Right lobe of liver (tissue), 6 donors: ENCODE results near the gene GIT2. TPM values are rescaled to one million over a fixed set of nuclear protein-coding genes. Genes with fewer than 3 reads are reported as not detected.
A peak's percentile ranks its signal among the peaks of the same experiment; 100 is the strongest.

ENCODE experiments used
- ATAC-seq, 4 donors: fragments of 200-7000 bp; cut with Tn5 transposase; one replicate each; pipeline ENCODE4 v1.9.1; 2020; ENCODE audit warnings: mild to moderate bottlenecking in 4 of 4, moderate library complexity in 4 of 4
- DNase-seq, 3 donors: peaks; one replicate each; pipeline ENCODE4 v3.0.0-alpha.2; 2020
- H3K27ac ChIP-seq, 3 donors: fragments of 200-600 bp; one replicate each; pipeline ENCODE4 v1.8.0; 2022
- H3K27me3 ChIP-seq, 2 donors: fragments of 200-600 bp; one replicate each; pipeline ENCODE4 v1.8.0; 2022
- H3K36me3 ChIP-seq, 4 donors: fragments of 200-600 bp; sonication (generic) in 1 of 4; one replicate each; pipeline versions ENCODE4 v1.5.1 to v1.8.0; 2017 to 2022; ENCODE audit warnings: control low read depth in 1 of 4
- H3K4me1 ChIP-seq, 4 donors: fragments of 200-600 bp; sonication (generic) in 1 of 4; one replicate each; pipeline versions ENCODE4 v1.5.1 to v1.8.0; 2017 to 2022; ENCODE audit warnings: control low read depth in 1 of 4
- H3K4me3 ChIP-seq, 3 donors: fragments of 200-600 bp; one replicate each; pipeline ENCODE4 v1.8.0; 2022
- H3K9me3 ChIP-seq, 4 donors: fragments of 200-600 bp; sonication (generic) in 1 of 4; one replicate each; pipeline versions ENCODE4 v1.5.1 to v1.8.0; 2017 to 2022; ENCODE audit warnings: control low read depth in 1 of 4
- CTCF ChIP-seq, 4 donors: fragments of 200-600 bp in 3 of 4; fragments of 450-650 bp in 1 of 4; IDR thresholded peaks; one replicate each; pipeline versions ENCODE4 v1.5.1 to v1.8.0; 2016 to 2022; ENCODE audit warnings: antibody characterized with exemption in 4 of 4, mild to moderate bottlenecking in 2 of 4
- POLR2A ChIP-seq: fragments of 450-650 bp; IDR thresholded peaks from one replicate; pipeline ENCODE4 v1.6.1; 2017; ENCODE audit warnings: antibody characterized with exemption, mild to moderate bottlenecking
- WGBS: methylation state at CpG from one replicate; pipeline ENCODE4 v1.1.6; 2018; ENCODE audit warnings: low coverage, low lambda C conversion rate; ENCODE audit not compliant: insufficient coverage; ENCODE audit errors: missing lambda C conversion rate; 5-methylcytosine and 5-hydroxymethylcytosine counted together
- intact Hi-C, 2 donors: fragments of 100-400 bp; cut with DNase I; formaldehyde crosslinking; loops; one replicate each; pipeline versions ENCODE4 v1.11.2 to v1.14.1; 2022
- total RNA-seq, 6 experiments: library from RNA; depleted of rRNA in 2 of 6; stranded (reverse); fragments of >200 nt in 2 of 6; fragmentation: NEBNext Ultra II Directional in 3 of 6; extraction: Animal tissue kit (Norgen Biotek cat#: 25700) in 3 of 6; gene quantifications; one replicate each; pipeline versions ENCODE4 v1.1.0 to v1.2.4, GENCODE V29; 2016 to 2023
- donor health status: DM: no; HTN: yes; CAD: no.
- donor health status: DM: no; HTN: no; CAD: no.
- donor health status: DM: no; HTN: no; CAD: no.
- donor health status: DM: no; HTN: yes; CAD: no.
- donor health status: DM: no; HTN: yes; CAD: no.

The GIT2 gene
- total RNA-seq, 6 experiments from 2014 or later, result 13.3 to 24.8 (median 16.8) TPM

- H3K9me3 ChIP-seq, result no peaks in the 10 kb centered on the region
- peaks cover 6 to 77% (median 35%) of the 10 kb centered on the region in 4 donors for H3K36me3 ChIP-seq
- no peak overlapping the region for H3K4me3 ChIP-seq
- ATAC-seq, result no peak
- H3K27me3 ChIP-seq, result no peaks in the 10 kb centered on the region
- intact Hi-C loops, result no loop called here
- no peak overlapping the region for H3K27ac ChIP-seq
- DNase-seq, result no peak
- 93% methylated on average over 7 of the region's 8 CpGs for WGBS
- H3K4me1 ChIP-seq, result no peaks in the 10 kb centered on the region
- TF ChIP-seq POLR2A (no peak), CTCF (IDR thresholded peaks at IDR 0.05) (no peak)
Measured at GRCh38 chr12:109983432-109984142, 12.6 kb downstream of the GIT2 start.

DNA sequence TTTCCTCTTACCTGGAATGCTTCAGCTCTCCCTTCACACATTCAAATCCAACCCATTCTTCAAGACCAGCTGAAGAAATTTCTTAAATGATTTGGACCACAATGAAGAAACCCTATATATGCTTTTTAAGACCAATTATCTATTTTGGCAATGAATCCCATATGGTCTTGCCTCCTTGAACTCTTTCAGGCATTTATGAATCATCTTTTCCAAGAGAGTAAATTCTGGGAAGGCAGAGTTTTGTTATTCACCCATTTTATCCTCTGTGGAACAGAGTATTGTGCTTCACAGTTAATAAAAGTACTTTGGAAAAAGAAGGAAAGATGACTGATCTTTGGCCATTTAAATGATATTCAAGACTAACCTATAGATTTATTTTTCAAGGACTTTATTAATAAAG, 14.0 kb downstream of the GIT2 start:
- intact Hi-C loops, result no loop called here
- ATAC-seq (no peak), DNase-seq (no peak)
- H3K27ac ChIP-seq, result no peak overlapping the region
- H3K4me3 ChIP-seq, result no peak overlapping the region
- H3K9me3 ChIP-seq, result no peaks in the 10 kb centered on the region
- TF ChIP-seq POLR2A (no peak), CTCF (IDR thresholded peaks at IDR 0.05) (no peak)
- peaks cover 6 to 73% (median 36%) of the 10 kb centered on the region in 4 donors for H3K36me3 ChIP-seq
- H3K4me1 ChIP-seq, result no peaks in the 10 kb centered on the region
- H3K27me3 ChIP-seq, result no peaks in the 10 kb centered on the region

DNA sequence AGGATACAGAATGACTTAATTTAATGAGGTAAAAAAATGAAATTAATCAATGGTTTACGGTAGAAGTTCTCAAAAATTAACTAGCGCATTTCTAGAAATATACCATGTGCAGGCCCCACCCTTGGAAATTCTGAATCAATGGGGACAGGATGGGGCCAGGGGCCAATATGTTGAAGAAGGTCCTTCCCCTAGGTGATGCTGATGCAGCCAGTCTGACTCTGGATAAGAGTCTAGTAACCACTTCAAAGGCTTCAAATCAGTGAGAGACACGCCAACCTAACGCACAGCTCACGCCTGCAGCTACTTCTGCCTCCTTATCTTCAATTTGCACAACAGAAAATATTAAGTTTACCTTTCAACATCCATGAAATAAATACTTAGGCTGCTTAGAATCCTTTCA, 14.9 kb downstream of the GIT2 start:
- H3K4me3 ChIP-seq, result no peak overlapping the region
- DNase-seq (no peak), ATAC-seq (no peak)
- WGBS, result 84% methylated on average over 5 of the region's 5 CpGs
- peaks cover 6 to 81% (median 36%) of the 10 kb centered on the region in 4 donors for H3K36me3 ChIP-seq
- H3K9me3 ChIP-seq, result no peaks in the 10 kb centered on the region
- TF ChIP-seq POLR2A (no peak), CTCF (IDR thresholded peaks at IDR 0.05) (no peak)
- no peak overlapping the region for H3K27ac ChIP-seq
- no peaks in the 10 kb centered on the region for H3K4me1 ChIP-seq
- no peaks in the 10 kb centered on the region for H3K27me3 ChIP-seq
- intact Hi-C loops, result no loop called here

DNA sequence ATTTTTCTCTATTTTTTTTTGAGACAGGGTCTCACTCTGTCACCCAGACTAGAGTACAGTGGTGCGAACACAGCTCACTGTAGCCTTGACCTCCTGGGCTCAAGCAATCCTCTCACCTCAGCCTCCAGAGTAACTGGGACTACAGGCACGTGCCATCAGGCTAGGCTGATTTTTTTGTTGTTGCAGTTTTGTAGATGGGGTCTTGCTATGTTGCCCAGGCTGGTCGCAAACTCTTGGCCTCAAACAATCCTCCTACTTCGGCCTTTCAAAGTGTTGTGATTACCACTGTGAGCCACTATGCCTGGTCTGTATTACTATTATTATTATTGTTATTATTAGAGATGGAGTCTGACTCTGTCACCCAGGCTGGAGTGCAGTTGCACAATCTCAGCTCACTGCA, 23.3 kb downstream of the GIT2 start:
- intact Hi-C loops, result no loop called here
- peak overlapping the region in 2 of 3 donors; percentile 43 to 52 for H3K27ac ChIP-seq
- no peak overlapping the region for H3K4me3 ChIP-seq
- H3K36me3 ChIP-seq, result peaks cover 0 to 34% (median 18%) of the 10 kb centered on the region in 4 donors
- DNase-seq (no peak), ATAC-seq (peak in 1 of 4 donors; percentile 11)
- 96% methylated on average over 4 of the region's 4 CpGs for WGBS
- H3K4me1 ChIP-seq, result peaks cover 0 to 17% (median 0%) of the 10 kb centered on the region in 4 donors
- no peaks in the 10 kb centered on the region for H3K9me3 ChIP-seq
- no peaks in the 10 kb centered on the region for H3K27me3 ChIP-seq
- no peak for TF ChIP-seq CTCF (IDR thresholded peaks at IDR 0.05)
- TF ChIP-seq POLR2A, result no peak
